Stimulated activated naive B cell treated with anti-CD40 and anti-IgM and Interleukin-4, amounts not matched to agents 10 μg/mL and 1 μg/mL and 100 μg/mL, for 72 hours (primary cell): ENCODE measurements around the gene GANAB.

Source experiments
- ATAC-seq, 2 donors: fragments of 150-1000 bp; cut with Tn5 transposase; replicated peaks; 2 replicates each; pipeline ENCODE4 v1.10.0; 2021; ENCODE audit warnings: moderate library complexity in 1 of 2
- DNase-seq: peaks from one replicate; pipeline ENCODE4 v3.0.0; 2021
- H3K27ac Mint-ChIP-seq: one replicate; pipeline ENCODE4 v1.8.0; 2022; ENCODE audit warnings: mild to moderate bottlenecking, mixed read lengths
- H3K27me3 Mint-ChIP-seq, 2 donors: one replicate each; pipeline ENCODE4 v1.8.0; 2022; ENCODE audit warnings: mixed read lengths in 2 of 2
- H3K36me3 Mint-ChIP-seq, 2 donors: one replicate each; pipeline ENCODE4 v1.8.0; 2022; ENCODE audit warnings: mixed read lengths in 2 of 2, mild to moderate bottlenecking in 1 of 2
- H3K4me1 Mint-ChIP-seq, 2 donors: one replicate each; pipeline ENCODE4 v1.8.0; 2022; ENCODE audit warnings: mixed read lengths in 2 of 2, mild to moderate bottlenecking in 1 of 2
- H3K4me3 Mint-ChIP-seq, 2 donors: one replicate each; pipeline ENCODE4 v1.8.0; 2022; ENCODE audit warnings: mild to moderate bottlenecking in 2 of 2, mixed read lengths in 2 of 2, moderate library complexity in 1 of 2
- H3K9me3 Mint-ChIP-seq, 2 donors: one replicate each; pipeline ENCODE4 v1.8.0; 2022; ENCODE audit warnings: mixed read lengths in 2 of 2, mild to moderate bottlenecking in 1 of 2

GANAB gene

GRCh38 chr11:62605902-62606301 is 40.5 kb downstream of the GANAB start:
- Mint-ChIP-seq H3K4me3 (no peak overlapping the region), H3K27ac (peak overlapping the region; percentile 65), H3K27me3 (no peaks in the 10 kb centered on the region), H3K4me1 (peaks cover 35 to 54% of the 10 kb centered on the region in 2 donors), H3K9me3 (no peaks in the 10 kb centered on the region), H3K36me3 (peaks cover 62 to 73% of the 10 kb centered on the region in 2 donors)
- DNase-seq (no peak), ATAC-seq (no peak)

DNA sequence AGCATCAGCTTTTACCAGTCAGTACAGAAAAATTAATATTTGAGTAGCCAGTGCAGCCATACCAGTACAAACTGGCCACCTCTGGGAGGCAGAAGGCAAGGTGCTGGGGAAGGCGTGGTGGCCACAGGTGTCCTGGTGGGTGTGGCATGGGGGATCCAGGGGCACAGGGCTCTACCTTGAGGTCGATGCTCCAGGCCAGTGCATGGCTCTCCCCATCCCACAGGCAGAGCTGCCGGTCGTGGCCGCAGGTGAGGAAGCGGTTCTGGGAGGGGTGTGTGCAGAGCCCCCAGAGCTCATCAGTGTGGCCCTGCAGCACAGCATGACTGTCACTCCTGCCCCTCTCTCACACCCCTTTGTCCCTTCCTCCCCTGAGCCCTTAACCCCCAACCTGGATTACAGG is 40.9 kb downstream of the GANAB start:
- H3K4me1 Mint-ChIP-seq: peaks cover 33 to 53% of the 10 kb centered on the region in 2 donors
- no peak overlapping the region for H3K4me3 Mint-ChIP-seq

GRCh38 chr11:62604460-62605120 is 41.8 kb downstream of the GANAB start:
- DNase-seq (no peak), ATAC-seq (no peak)
- Mint-ChIP-seq H3K4me3 (no peak overlapping the region), H3K36me3 (peaks cover 64 to 75% of the 10 kb centered on the region in 2 donors), H3K27ac (no peak overlapping the region), H3K9me3 (peaks cover 0 to 3% of the 10 kb centered on the region in 2 donors), H3K27me3 (no peaks in the 10 kb centered on the region), H3K4me1 (peaks cover 36 to 54% of the 10 kb centered on the region in 2 donors)

More for the DNA sequence above, 40.9 kb downstream of the GANAB start:
- DNase-seq (no peak), ATAC-seq (no peak)
- peaks cover 61 to 73% of the 10 kb centered on the region in 2 donors for H3K36me3 Mint-ChIP-seq
- H3K9me3 Mint-ChIP-seq: no peaks in the 10 kb centered on the region
- no peaks in the 10 kb centered on the region for H3K27me3 Mint-ChIP-seq
- peak overlapping the region; percentile 65 for H3K27ac Mint-ChIP-seq

- H3K27me3 Mint-ChIP-seq: no peaks in the 10 kb centered on the region
- H3K27ac Mint-ChIP-seq: no peak overlapping the region
- H3K4me1 Mint-ChIP-seq: peaks cover 39 to 58% of the 10 kb centered on the region in 2 donors
- ATAC-seq (no peak), DNase-seq (no peak)
- H3K4me3 Mint-ChIP-seq: peak overlapping the region in 1 of 2 donors; percentile 60
- H3K9me3 Mint-ChIP-seq: peaks cover 2 to 3% of the 10 kb centered on the region in 2 donors
- H3K36me3 Mint-ChIP-seq: peaks cover 68 to 75% of the 10 kb centered on the region in 2 donors
Observed at GRCh38 chr11:62603776-62604299, 42.6 kb downstream of the GANAB start.

GRCh38 chr11:62603072-62603408 is 43.4 kb downstream of the GANAB start:
- no peak for DNase-seq
- peak overlapping the region; percentile 26 to 60 for H3K4me3 Mint-ChIP-seq
- no peaks in the 10 kb centered on the region for H3K27me3 Mint-ChIP-seq
- H3K9me3 Mint-ChIP-seq: peaks cover 2 to 3% of the 10 kb centered on the region in 2 donors
- peak overlapping the region; percentile 39 for H3K27ac Mint-ChIP-seq
- ATAC-seq: no peak
- peaks cover 42 to 59% of the 10 kb centered on the region in 2 donors for H3K4me1 Mint-ChIP-seq
- peaks cover 71 to 78% of the 10 kb centered on the region in 2 donors for H3K36me3 Mint-ChIP-seq

DNA sequence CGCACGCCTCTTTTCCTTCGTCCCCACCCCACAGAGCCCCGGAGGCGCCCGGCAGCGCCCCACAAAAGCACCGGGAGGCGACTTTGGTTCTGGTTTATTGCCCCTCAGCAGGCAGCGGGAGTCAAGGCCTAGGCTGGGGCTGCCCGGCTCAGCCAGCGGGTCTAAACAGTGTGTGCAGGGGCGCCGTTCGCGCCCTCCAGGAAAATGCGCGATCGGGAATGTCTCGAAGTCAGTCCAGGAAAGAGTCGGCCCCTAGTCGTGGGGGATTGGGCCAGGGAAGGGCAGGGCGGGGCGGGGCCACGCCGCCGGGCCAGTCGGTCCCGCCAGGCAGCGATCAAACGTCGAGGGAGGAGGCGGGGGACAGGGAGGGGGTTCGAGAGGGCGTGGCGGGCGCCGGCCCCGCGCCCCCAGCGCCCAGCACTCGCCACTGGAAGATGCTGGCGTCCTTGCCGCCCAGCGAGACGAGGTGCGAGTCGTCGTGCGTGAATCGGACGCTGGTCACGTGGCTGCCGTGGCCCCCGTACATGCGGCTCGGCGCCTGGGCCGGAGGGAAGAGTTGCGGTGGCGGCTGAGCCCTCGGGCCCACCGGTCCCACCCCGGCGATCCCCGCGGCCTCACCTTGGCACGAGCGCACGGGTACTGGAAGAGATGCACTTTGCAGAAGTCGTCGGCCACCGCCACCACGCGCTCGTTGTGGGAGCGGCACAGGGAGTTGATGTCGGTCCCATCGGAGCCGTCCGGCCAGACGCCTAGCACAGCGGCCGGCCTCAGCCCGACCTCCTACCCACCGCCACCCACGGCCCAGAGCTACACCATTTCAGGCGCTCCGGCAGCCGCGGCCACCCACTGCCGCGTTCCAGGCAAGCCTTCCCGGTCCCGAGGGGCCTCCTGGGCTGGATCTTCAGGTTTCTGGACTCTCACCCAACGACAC is 44.0 kb downstream of the GANAB start:
- peaks cover 70 to 78% of the 10 kb centered on the region in 2 donors for H3K36me3 Mint-ChIP-seq
- H3K27ac Mint-ChIP-seq: peak overlapping the region; percentile 96
- ATAC-seq (no peak), DNase-seq (peak; percentile 23)
- H3K4me3 Mint-ChIP-seq: peak overlapping the region; percentile 90 to 93
- peaks cover 44 to 59% of the 10 kb centered on the region in 2 donors for H3K4me1 Mint-ChIP-seq
- no peaks in the 10 kb centered on the region for H3K27me3 Mint-ChIP-seq
- H3K9me3 Mint-ChIP-seq: peaks cover 2 to 3% of the 10 kb centered on the region in 2 donors

GRCh38 chr11:62601372-62602140 is 44.9 kb downstream of the GANAB start, which contains the start of gene MTA2:
Gene MTA2, minus strand, starts transcription at chr11:62601865. Its CDS starts 415 bp downstream, at chr11:62601450.
- peak; percentile 100 for DNase-seq
- Mint-ChIP-seq H3K4me3 (peak within 1 kb of the TSS; percentile 90 to 93), H3K27ac (peak within 1 kb of the TSS; percentile 96), H3K9me3 (peaks cover 2 to 3% of the 10 kb centered on the region in 2 donors), H3K4me1 (peaks cover 46 to 63% of the 10 kb centered on the region in 2 donors), H3K36me3 (peaks cover 73 to 79% of the 10 kb centered on the region in 2 donors), H3K27me3 (no peaks in the 10 kb centered on the region)
- ATAC-seq: peak; percentile 84 to 87

- Mint-ChIP-seq H3K27me3 (no peaks in the 10 kb centered on the region), H3K27ac (peak overlapping the region; percentile 96), H3K4me3 (peak overlapping the region; percentile 90 to 93), H3K9me3 (peaks cover 2 to 3% of the 10 kb centered on the region in 2 donors), H3K36me3 (peaks cover 72 to 77% of the 10 kb centered on the region in 2 donors), H3K4me1 (peaks cover 46 to 63% of the 10 kb centered on the region in 2 donors)
- DNase-seq: peak; percentile 52
- ATAC-seq: peak; percentile 18 to 19
Observed at GRCh38 chr11:62601122-62601371, 45.4 kb downstream of the GANAB start.

DNA sequence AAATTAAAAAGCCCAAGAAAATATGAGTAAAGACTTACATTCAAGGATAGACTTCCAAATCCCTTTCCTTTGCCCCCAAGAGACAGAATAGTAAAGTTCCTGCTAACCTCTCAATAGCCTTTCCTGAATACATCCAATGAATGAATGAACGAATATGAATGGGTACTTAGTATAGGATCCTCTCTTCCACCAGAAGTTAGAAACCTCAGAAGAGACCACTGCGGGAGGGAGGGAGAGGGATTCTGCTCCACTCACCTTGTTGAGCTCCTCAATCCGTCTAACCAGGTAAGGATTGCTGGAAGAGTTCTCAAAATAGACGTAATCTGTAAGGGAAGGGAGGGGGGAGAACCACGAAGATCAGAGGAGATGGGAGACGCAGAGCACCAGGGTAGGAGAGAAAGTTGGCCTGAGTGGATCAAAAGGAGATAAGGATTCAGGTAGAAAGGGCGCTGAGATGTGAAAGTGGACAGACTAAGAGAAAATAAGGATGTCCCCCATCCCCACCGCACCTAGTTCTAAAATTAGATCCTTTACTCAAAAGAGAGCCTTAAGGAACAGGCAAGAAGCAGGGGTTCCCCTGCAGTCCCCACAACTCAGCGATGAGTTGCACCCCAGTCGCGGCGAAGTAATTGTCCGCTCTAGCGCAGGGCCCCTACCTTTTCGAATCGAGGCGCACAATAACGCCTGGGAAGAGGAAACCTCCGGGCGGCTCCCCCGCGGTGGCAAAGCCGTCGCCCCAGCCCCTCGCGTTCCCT is 45.9 kb downstream of the GANAB start:
- no peak for DNase-seq
- Mint-ChIP-seq H3K4me1 (peaks cover 46 to 66% of the 10 kb centered on the region in 2 donors), H3K9me3 (peaks cover 2 to 3% of the 10 kb centered on the region in 2 donors), H3K4me3 (peak overlapping the region; percentile 90 to 93), H3K27ac (peak overlapping the region; percentile 96), H3K27me3 (no peaks in the 10 kb centered on the region), H3K36me3 (peaks cover 72 to 76% of the 10 kb centered on the region in 2 donors)
- ATAC-seq: no peak

DNA sequence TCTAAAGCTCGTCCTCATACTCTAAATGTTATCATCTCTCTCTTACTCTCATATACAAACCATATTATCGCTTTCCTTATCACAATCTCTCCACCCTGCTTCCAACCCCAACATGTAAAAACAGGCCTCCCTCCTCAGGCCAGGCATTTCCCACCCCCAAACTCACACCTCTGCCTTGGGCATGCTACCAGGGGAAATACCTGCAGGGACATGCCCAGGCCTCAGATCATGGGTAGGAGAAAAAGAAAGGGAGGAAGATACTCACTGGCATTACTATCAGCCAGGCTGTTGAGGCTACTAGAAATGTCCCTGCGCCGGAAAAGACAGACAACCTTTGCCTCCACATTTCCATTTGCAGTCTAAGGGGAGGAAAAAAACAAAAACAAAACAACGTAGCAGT is 46.5 kb downstream of the GANAB start:
- peak overlapping the region; percentile 90 to 93 for H3K4me3 Mint-ChIP-seq
- no peaks in the 10 kb centered on the region for H3K27me3 Mint-ChIP-seq
- DNase-seq: no peak
- H3K9me3 Mint-ChIP-seq: peaks cover 2 to 3% of the 10 kb centered on the region in 2 donors
- H3K27ac Mint-ChIP-seq: peak overlapping the region; percentile 96
- ATAC-seq: no peak
- peaks cover 71 to 74% of the 10 kb centered on the region in 2 donors for H3K36me3 Mint-ChIP-seq
- peaks cover 41 to 65% of the 10 kb centered on the region in 2 donors for H3K4me1 Mint-ChIP-seq

- peaks cover 74% of the 10 kb centered on the region in 2 donors for H3K36me3 Mint-ChIP-seq
Observed at GRCh38 chr11:62599069-62599696, 47.2 kb downstream of the GANAB start.

GRCh38 chr11:62595124-62595523 is 51.3 kb downstream of the GANAB start:
- Mint-ChIP-seq H3K9me3 (peaks cover 2 to 3% of the 10 kb centered on the region in 2 donors), H3K4me1 (peaks cover 48 to 76% of the 10 kb centered on the region in 2 donors), H3K36me3 (peaks cover 66 to 71% of the 10 kb centered on the region in 2 donors), H3K27ac (peak overlapping the region; percentile 5), H3K27me3 (no peaks in the 10 kb centered on the region), H3K4me3 (no peak overlapping the region)
- ATAC-seq (no peak), DNase-seq (no peak)

More at GRCh38 chr11:62599069-62599696, 47.2 kb downstream of the GANAB start:
- Mint-ChIP-seq H3K9me3 (peaks cover 2 to 3% of the 10 kb centered on the region in 2 donors), H3K4me1 (peaks cover 42 to 71% of the 10 kb centered on the region in 2 donors), H3K4me3 (peak overlapping the region; percentile 90 to 93), H3K27me3 (no peaks in the 10 kb centered on the region), H3K27ac (peak overlapping the region; percentile 94)
- peak; percentile 66 to 75 for ATAC-seq
- DNase-seq: peak; percentile 90
